ENCODE measurements around the gene AQP10.

DNA sequence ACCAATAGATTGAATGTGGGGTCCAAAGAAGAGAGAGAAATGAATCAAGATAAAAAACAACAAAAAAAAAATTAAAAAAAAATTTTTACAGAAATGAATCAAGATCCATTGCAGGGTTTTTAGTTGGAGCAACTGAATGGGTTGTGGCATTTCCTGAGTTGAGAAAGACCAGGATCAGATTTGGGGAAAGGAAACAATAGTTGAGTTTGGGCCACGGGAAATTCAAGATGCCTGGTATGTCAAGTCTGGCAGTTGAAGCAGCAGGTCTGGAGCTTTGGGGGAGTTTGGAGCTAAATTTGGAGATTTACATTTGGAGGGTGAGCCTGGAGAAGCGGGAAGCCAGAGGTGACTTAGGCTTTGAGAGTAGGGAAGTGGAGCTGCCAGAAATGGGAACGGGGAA lies 27.1 kb downstream of the AQP10 start:
- TF ChIP-seq CTCF (IDR thresholded peaks at IDR 0.05; ENCODE audit: insufficient read depth, low read depth, low read length) (no peak), EZH2 (IDR thresholded peaks at IDR 0.05; ENCODE audit: insufficient read depth, low read length) (no peak)

Measured in astrocyte (in vitro differentiated cells and primary cell).